ENCODE measurements around the gene USP17L17.
"Not testable (repeated sequence)": the region's sequence is repeated elsewhere in the genome, so short reads cannot be mapped to it uniquely, and the experiment has no call there.

- not testable (repeated sequence) for TF ChIP-seq ZNF707 (CRISPR knock-in tag; conservative IDR thresholded peaks at IDR 0.05); ZBTB49 (CRISPR knock-in tag; IDR thresholded peaks at IDR 0.05; ENCODE audit: borderline replicate concordance); POLR2A (conservative IDR thresholded peaks at IDR 0.05); POLR2AphosphoS5 (IDR thresholded peaks at IDR 0.05; ENCODE audit: control insufficient read depth, insufficient read depth, low read depth, low read length); CTCF (IDR thresholded peaks at IDR 0.05 in 2 of 3, conservative IDR thresholded peaks at IDR 0.05 in 1 of 3; ENCODE audit: insufficient read depth in 2 of 3, low read depth in 1 of 3, low read length in 3 of 3); ZNF354B (CRISPR knock-in tag; IDR thresholded peaks at IDR 0.05); E2F1 (CRISPR knock-in tag; IDR thresholded peaks at IDR 0.05); BCOR (IDR thresholded peaks at IDR 0.05)
Observed at GRCh38 chr4:9262572-9262971, 18.9 kb downstream of the USP17L17 start, which contains the start of gene USP17L21.
